Measurements from ENCODE around the gene VPS35L.

Gene VPS35L

GRCh38 chr16:19610200-19610599, 54.7 kb downstream of the VPS35L start:
- H3K36me3 ChIP-seq (ENCODE audit: control insufficient read depth, insufficient read depth, low read length), result no peaks in the 10 kb centered on the region
- no peak overlapping the region for H3K4me3 ChIP-seq (ENCODE audit: insufficient read depth, low read depth, low read length)
- no peak overlapping the region for H3K27ac ChIP-seq (ENCODE audit: insufficient read depth, low read depth, low read length, poor library complexity, severe bottlenecking)
- H3K9me3 ChIP-seq (ENCODE audit: control insufficient read depth, low read length), result no peaks in the 10 kb centered on the region
- H3K4me1 ChIP-seq (ENCODE audit: control insufficient read depth, insufficient read depth, low read length), result no peaks in the 10 kb centered on the region
- WGBS, 2 experiments, result 96% methylated on average over 13 of the region's 13 CpGs
- no peaks in the 10 kb centered on the region for H3K27me3 ChIP-seq (ENCODE audit: control insufficient read depth, insufficient read depth, low read length, poor library complexity, severe bottlenecking)

- H3K9me3 ChIP-seq (ENCODE audit: control insufficient read depth, low read length), result no peaks in the 10 kb centered on the region
- H3K27me3 ChIP-seq (ENCODE audit: control insufficient read depth, insufficient read depth, low read length, poor library complexity, severe bottlenecking), result no peaks in the 10 kb centered on the region
- no peak overlapping the region for H3K4me3 ChIP-seq (ENCODE audit: insufficient read depth, low read depth, low read length)
- 95 to 100% methylated on average over 5 of the region's 5 CpGs for WGBS, 2 experiments
- peaks cover 3% of the 10 kb centered on the region for H3K36me3 ChIP-seq (ENCODE audit: control insufficient read depth, insufficient read depth, low read length)
- H3K4me1 ChIP-seq (ENCODE audit: control insufficient read depth, insufficient read depth, low read length), result no peaks in the 10 kb centered on the region
- H3K27ac ChIP-seq (ENCODE audit: insufficient read depth, low read depth, low read length, poor library complexity, severe bottlenecking), result no peak overlapping the region
Observed at GRCh38 chr16:19613834-19614233, 58.3 kb downstream of the VPS35L start.

GRCh38 chr16:19616241-19616640, 60.7 kb downstream of the VPS35L start:
- H3K9me3 ChIP-seq (ENCODE audit: control insufficient read depth, low read length), result no peaks in the 10 kb centered on the region
- no peaks in the 10 kb centered on the region for H3K4me1 ChIP-seq (ENCODE audit: control insufficient read depth, insufficient read depth, low read length)
- peaks cover 3% of the 10 kb centered on the region for H3K36me3 ChIP-seq (ENCODE audit: control insufficient read depth, insufficient read depth, low read length)
- no peak overlapping the region for H3K4me3 ChIP-seq (ENCODE audit: insufficient read depth, low read depth, low read length)
- no peak overlapping the region for H3K27ac ChIP-seq (ENCODE audit: insufficient read depth, low read depth, low read length, poor library complexity, severe bottlenecking)
- WGBS, 2 experiments, result 94 to 97% methylated on average over 6 of the region's 6 CpGs
- H3K27me3 ChIP-seq (ENCODE audit: control insufficient read depth, insufficient read depth, low read length, poor library complexity, severe bottlenecking), result no peaks in the 10 kb centered on the region

- H3K4me1 ChIP-seq (ENCODE audit: control insufficient read depth, insufficient read depth, low read length), result no peaks in the 10 kb centered on the region
- no peak overlapping the region for H3K27ac ChIP-seq (ENCODE audit: insufficient read depth, low read depth, low read length, poor library complexity, severe bottlenecking)
- no peaks in the 10 kb centered on the region for H3K27me3 ChIP-seq (ENCODE audit: control insufficient read depth, insufficient read depth, low read length, poor library complexity, severe bottlenecking)
- no peak overlapping the region for H3K4me3 ChIP-seq (ENCODE audit: insufficient read depth, low read depth, low read length)
- peaks cover 3% of the 10 kb centered on the region for H3K36me3 ChIP-seq (ENCODE audit: control insufficient read depth, insufficient read depth, low read length)
- H3K9me3 ChIP-seq (ENCODE audit: control insufficient read depth, low read length), result no peaks in the 10 kb centered on the region
- WGBS, 2 experiments, result 95% methylated on average over 9 of the region's 9 CpGs
Observed at GRCh38 chr16:19618876-19619275, 63.4 kb downstream of the VPS35L start.

- no peak overlapping the region for H3K4me3 ChIP-seq (ENCODE audit: insufficient read depth, low read depth, low read length)
- 91 to 94% methylated on average over 3 of the region's 3 CpGs for WGBS, 2 experiments
- no peaks in the 10 kb centered on the region for H3K27me3 ChIP-seq (ENCODE audit: control insufficient read depth, insufficient read depth, low read length, poor library complexity, severe bottlenecking)
- H3K27ac ChIP-seq (ENCODE audit: insufficient read depth, low read depth, low read length, poor library complexity, severe bottlenecking), result no peak overlapping the region
- peaks cover 3% of the 10 kb centered on the region for H3K36me3 ChIP-seq (ENCODE audit: control insufficient read depth, insufficient read depth, low read length)
- H3K4me1 ChIP-seq (ENCODE audit: control insufficient read depth, insufficient read depth, low read length), result no peaks in the 10 kb centered on the region
- no peaks in the 10 kb centered on the region for H3K9me3 ChIP-seq (ENCODE audit: control insufficient read depth, low read length)
Observed at GRCh38 chr16:19621445-19621844, 65.9 kb downstream of the VPS35L start.

- Histone ChIP-seq H3K27me3 (ENCODE audit: control insufficient read depth, insufficient read depth, low read length, poor library complexity, severe bottlenecking) (no peaks in the 10 kb centered on the region), H3K9me3 (ENCODE audit: control insufficient read depth, low read length) (no peaks in the 10 kb centered on the region), H3K4me3 (ENCODE audit: insufficient read depth, low read depth, low read length) (no peak overlapping the region), H3K27ac (ENCODE audit: insufficient read depth, low read depth, low read length, poor library complexity, severe bottlenecking) (no peak overlapping the region), H3K4me1 (ENCODE audit: control insufficient read depth, insufficient read depth, low read length) (no peaks in the 10 kb centered on the region), H3K36me3 (ENCODE audit: control insufficient read depth, insufficient read depth, low read length) (no peaks in the 10 kb centered on the region)
- 94 to 95% methylated on average over 6 of the region's 6 CpGs for WGBS, 2 experiments
Observed at GRCh38 chr16:19625039-19625438, 69.5 kb downstream of the VPS35L start.

- no peak overlapping the region for H3K4me3 ChIP-seq (ENCODE audit: insufficient read depth, low read depth, low read length)
- WGBS, 2 experiments, result 92 to 97% methylated on average over 6 to 7 of the region's 7 CpGs
- H3K36me3 ChIP-seq (ENCODE audit: control insufficient read depth, insufficient read depth, low read length), result peaks cover 8% of the 10 kb centered on the region
- no peaks in the 10 kb centered on the region for H3K4me1 ChIP-seq (ENCODE audit: control insufficient read depth, insufficient read depth, low read length)
- no peak overlapping the region for H3K27ac ChIP-seq (ENCODE audit: insufficient read depth, low read depth, low read length, poor library complexity, severe bottlenecking)
- no peaks in the 10 kb centered on the region for H3K9me3 ChIP-seq (ENCODE audit: control insufficient read depth, low read length)
- no peaks in the 10 kb centered on the region for H3K27me3 ChIP-seq (ENCODE audit: control insufficient read depth, insufficient read depth, low read length, poor library complexity, severe bottlenecking)
Observed at GRCh38 chr16:19636436-19637267, 81.1 kb downstream of the VPS35L start.

- no peaks in the 10 kb centered on the region for H3K27me3 ChIP-seq (ENCODE audit: control insufficient read depth, insufficient read depth, low read length, poor library complexity, severe bottlenecking)
- H3K27ac ChIP-seq (ENCODE audit: insufficient read depth, low read depth, low read length, poor library complexity, severe bottlenecking), result no peak overlapping the region
- peaks cover 5% of the 10 kb centered on the region for H3K36me3 ChIP-seq (ENCODE audit: control insufficient read depth, insufficient read depth, low read length)
- no peaks in the 10 kb centered on the region for H3K9me3 ChIP-seq (ENCODE audit: control insufficient read depth, low read length)
- H3K4me1 ChIP-seq (ENCODE audit: control insufficient read depth, insufficient read depth, low read length), result no peaks in the 10 kb centered on the region
- 92 to 94% methylated on average over 8 of the region's 8 CpGs for WGBS, 2 experiments
- no peak overlapping the region for H3K4me3 ChIP-seq (ENCODE audit: insufficient read depth, low read depth, low read length)
Observed at GRCh38 chr16:19639986-19640421, 84.5 kb downstream of the VPS35L start.

- H3K4me3 ChIP-seq (ENCODE audit: insufficient read depth, low read depth, low read length), result no peak overlapping the region
- no peaks in the 10 kb centered on the region for H3K27me3 ChIP-seq (ENCODE audit: control insufficient read depth, insufficient read depth, low read length, poor library complexity, severe bottlenecking)
- WGBS, 2 experiments, result 84 to 97% methylated on average over 4 of the region's 4 CpGs
- no peaks in the 10 kb centered on the region for H3K9me3 ChIP-seq (ENCODE audit: control insufficient read depth, low read length)
- H3K27ac ChIP-seq (ENCODE audit: insufficient read depth, low read depth, low read length, poor library complexity, severe bottlenecking), result no peak overlapping the region
- H3K4me1 ChIP-seq (ENCODE audit: control insufficient read depth, insufficient read depth, low read length), result peaks cover 3% of the 10 kb centered on the region
- peaks cover 5% of the 10 kb centered on the region for H3K36me3 ChIP-seq (ENCODE audit: control insufficient read depth, insufficient read depth, low read length)
Observed at GRCh38 chr16:19642501-19642900, 87.0 kb downstream of the VPS35L start.

- whole genome bisulfite sequencing, 2 experiments, result 76 to 91% methylated on average over 4 of the region's 4 CpGs
- Histone ChIP-seq H3K4me3 (ENCODE audit: insufficient read depth, low read depth, low read length) (no peak overlapping the region), H3K27ac (ENCODE audit: insufficient read depth, low read depth, low read length, poor library complexity, severe bottlenecking) (no peak overlapping the region), H3K36me3 (ENCODE audit: control insufficient read depth, insufficient read depth, low read length) (no peaks in the 10 kb centered on the region), H3K9me3 (ENCODE audit: control insufficient read depth, low read length) (no peaks in the 10 kb centered on the region), H3K27me3 (ENCODE audit: control insufficient read depth, insufficient read depth, low read length, poor library complexity, severe bottlenecking) (no peaks in the 10 kb centered on the region), H3K4me1 (ENCODE audit: control insufficient read depth, insufficient read depth, low read length) (peaks cover 8% of the 10 kb centered on the region)
Observed at GRCh38 chr16:19644877-19645276, 89.4 kb downstream of the VPS35L start.
